Loucy (cell line): ENCODE results near the gene EEPD1.

Source experiments
- CTCF ChIP-seq: fragments of 200-600 bp; sonication (generic); conservative IDR thresholded peaks from 2 replicates; pipeline ENCODE4 v1.5.1; 2014; ENCODE audit warnings: mild to moderate bottlenecking, antibody characterized with exemption, low read length
- EZH2phosphoT487 ChIP-seq: fragments of 200-600 bp; IDR thresholded peaks from 2 replicates; pipeline ENCODE4 v1.6.1; 2018; ENCODE audit warnings: antibody characterized with exemption, mild to moderate bottlenecking, moderate library complexity, borderline replicate concordance

GRCh38 chr7:36245684-36246299 is 92.7 kb downstream of the EEPD1 start:
- no peak for TF ChIP-seq CTCF
- no peak for TF ChIP-seq EZH2phosphoT487
